ENCODE results near the gene RPTOR.
A peak's percentile ranks its signal among the peaks of the same experiment; 100 is the strongest.

GRCh38 chr17:80575057-80575875, 30.6 kb downstream of the RPTOR start:
- TF ChIP-seq MXI1 (IDR thresholded peaks at IDR 0.05; ENCODE audit: low read depth, low read length) = peak; percentile 93
- peak; percentile 33; the same call in 1 of the 2 replicates for TF ChIP-seq USF2 (IDR thresholded peaks at IDR 0.05; ENCODE audit: borderline replicate concordance, low read depth, low read length)
- no peak for TF ChIP-seq ZZZ3 (IDR thresholded peaks at IDR 0.05; ENCODE audit: control insufficient read depth, insufficient read length, low read depth)
